GM18858 (cell line): ENCODE measurements around the gene MMP20.

Source experiments
- ATAC-seq: cut with Tn5 transposase; IDR thresholded peaks from one replicate; pipeline ENCODE4 v1.9.1; 2021; ENCODE audit not compliant: unreplicated experiment

Gene MMP20

GRCh38 chr11:102623998-102624397, 1.1 kb downstream of the MMP20 start:
- no peak for ATAC-seq

DNA sequence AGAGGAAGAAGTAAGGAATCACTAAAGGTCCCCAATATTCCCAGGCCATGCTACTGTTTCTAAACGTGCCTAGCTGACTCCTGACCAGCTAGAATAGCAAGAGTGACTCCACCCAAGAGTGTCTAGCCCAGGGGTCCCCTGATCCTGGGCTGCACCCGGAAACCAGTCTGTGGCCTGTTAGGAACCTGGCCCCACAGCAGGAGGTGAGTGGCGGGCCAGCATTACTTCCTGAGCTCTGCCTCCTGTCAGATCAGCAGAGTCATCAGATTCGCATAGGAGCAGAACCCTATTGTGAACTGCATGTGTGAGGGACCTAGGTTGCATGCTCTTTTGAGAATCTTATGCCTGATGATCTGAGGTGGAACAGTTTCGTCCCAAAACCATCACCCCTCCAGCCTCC, 2.0 kb downstream of the MMP20 start:
- ATAC-seq, result no peak

GRCh38 chr11:102622258-102622657, 2.9 kb downstream of the MMP20 start:
- ATAC-seq, result no peak

- ATAC-seq, result peak; percentile 88
Observed at GRCh38 chr11:102620818-102621561, 4.1 kb downstream of the MMP20 start.

GRCh38 chr11:102620179-102620578, 5.0 kb downstream of the MMP20 start:
- ATAC-seq, result no peak

GRCh38 chr11:102617466-102618008, 7.6 kb downstream of the MMP20 start:
- ATAC-seq, result no peak

GRCh38 chr11:102615894-102616432, 9.2 kb downstream of the MMP20 start:
- no peak for ATAC-seq

DNA sequence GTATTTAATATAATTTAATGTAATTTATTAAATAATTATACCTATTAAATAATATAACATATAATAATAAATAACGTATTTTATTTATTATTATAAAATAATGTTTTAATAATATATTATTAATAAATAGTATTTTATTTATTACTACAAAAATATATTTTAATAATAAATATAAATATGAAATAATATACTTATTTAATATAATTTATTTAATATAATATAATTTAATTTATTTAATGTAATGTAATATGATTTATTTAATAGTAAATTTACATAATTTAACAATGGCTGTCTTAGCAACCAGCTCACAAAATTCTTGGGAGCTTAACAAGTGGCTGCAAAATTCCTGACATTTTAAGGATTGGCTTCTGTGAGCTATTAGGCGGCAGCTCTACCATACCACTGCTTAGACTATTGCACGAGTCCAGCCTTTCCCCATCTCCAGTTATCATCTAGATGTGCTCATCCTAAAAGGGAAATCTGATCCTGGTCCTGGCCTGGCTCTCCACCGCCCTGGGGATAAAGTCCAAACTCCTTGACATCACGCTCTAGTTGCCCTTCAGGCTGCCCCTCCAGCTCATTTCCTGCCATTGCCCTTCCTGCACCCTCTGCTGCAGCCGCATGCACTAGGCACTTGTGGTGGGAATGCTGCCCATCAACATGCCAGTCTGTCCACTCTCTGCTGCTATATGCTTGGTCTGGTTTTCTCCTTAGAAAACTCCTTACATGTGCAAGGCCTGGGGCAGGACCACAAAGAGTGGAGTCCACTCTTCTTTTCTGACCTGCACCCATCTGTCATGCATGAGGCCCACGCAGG, 9.8 kb downstream of the MMP20 start:
- no peak for ATAC-seq

- no peak for ATAC-seq
Observed at GRCh38 chr11:102614485-102614884, 10.6 kb downstream of the MMP20 start.

DNA sequence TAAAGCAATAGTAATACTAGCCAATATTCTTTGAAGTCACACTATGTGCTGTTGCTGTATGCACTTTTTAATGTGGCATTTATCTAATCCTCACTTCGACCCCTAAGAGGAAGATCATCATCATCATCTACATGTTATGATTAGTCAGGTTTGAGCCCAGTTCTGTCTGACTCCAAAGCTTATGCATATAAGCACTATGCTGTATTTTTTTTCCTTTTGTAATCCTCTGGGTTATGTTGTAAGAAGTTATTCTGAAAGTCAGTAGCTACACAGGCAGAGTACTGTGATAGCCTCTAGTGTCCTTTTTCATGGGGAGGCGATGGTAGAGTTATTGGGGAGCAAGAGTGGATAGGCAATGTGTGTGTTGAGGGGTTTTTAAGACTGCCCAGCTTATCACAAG, 11.1 kb downstream of the MMP20 start:
- no peak for ATAC-seq

DNA sequence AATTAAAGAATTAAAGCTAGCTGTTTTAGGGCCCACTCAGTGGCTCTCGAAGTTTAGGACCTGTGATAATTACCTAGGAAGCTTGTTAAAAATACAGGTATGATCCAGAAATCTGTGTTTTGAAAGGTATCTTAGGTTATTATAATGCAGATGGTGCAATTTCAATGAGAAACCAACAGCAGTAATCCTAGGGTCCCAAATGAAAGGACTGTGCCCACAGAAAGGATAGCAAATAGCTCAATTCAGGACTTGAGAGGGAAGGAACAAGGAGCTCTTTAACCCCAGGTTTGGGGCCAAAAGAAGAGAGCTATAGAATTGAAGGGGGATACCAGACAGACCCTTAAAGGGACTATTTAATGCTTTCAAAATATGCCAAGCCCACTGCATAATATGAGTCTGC, 11.7 kb downstream of the MMP20 start:
- no peak for ATAC-seq

GRCh38 chr11:102611291-102611690, 13.8 kb downstream of the MMP20 start:
- peak; percentile 42 for ATAC-seq

DNA sequence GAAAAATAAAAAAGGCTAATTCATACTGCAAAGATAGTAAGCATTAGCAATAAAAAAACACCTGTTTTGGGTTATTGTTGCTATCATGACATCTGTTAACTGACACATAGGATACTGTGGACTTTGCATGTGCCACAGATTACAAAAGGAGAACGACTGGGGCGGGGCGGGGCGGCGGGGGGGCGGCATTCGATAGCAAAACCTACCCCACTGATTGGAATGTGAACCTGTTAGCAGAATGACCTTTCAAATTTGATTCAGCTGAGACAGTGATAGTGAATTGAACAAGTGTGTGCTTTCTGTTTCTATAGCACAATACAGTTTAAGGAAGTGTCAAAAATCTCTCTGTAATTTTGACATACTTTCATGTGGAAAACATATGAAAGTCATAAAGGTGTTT, 14.9 kb downstream of the MMP20 start:
- peak; percentile 33 for ATAC-seq

GRCh38 chr11:102608699-102609098, 16.4 kb downstream of the MMP20 start:
- no peak for ATAC-seq

DNA sequence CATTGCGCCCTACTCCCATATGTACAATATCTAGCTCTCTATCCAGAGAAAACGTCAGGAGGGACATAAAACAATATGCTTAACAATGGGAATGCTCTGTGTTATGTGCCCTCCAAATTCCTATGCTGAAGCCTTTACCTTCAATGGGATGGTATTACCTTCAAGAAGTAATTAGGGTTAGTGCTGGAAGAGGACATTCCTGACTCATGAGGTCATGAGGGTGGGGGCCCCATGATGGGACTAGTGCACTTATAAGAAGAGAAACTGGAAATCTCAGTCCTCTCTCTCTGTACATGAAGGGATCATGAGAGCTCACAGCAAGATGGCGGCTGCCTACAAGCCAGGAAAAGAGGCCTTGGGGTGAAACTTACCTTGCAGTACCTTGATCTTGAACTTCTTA, 20.3 kb downstream of the MMP20 start:
- ATAC-seq, result no peak

- ATAC-seq, result no peak
Observed at GRCh38 chr11:102604011-102604410, 21.1 kb downstream of the MMP20 start.

DNA sequence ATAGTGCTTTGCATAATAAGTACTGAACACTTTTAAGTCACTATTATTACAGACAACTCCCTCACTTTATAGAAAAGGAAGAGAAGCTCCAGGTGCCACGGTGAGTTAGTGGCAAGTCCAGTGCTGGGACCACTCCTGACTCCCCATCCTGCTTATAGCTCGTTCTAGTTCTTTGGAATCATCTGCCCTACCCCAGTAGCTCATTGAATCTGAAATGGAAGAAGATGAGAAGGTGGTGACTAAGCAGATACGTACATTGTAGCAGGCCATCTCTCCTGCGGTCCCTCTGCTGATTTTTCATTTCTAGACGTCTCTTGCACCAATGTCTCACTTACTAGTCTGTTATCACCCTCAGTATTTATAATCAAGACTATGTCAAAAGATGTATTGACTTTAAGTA, 21.6 kb downstream of the MMP20 start:
- ATAC-seq, result no peak

- ATAC-seq, result no peak
Observed at GRCh38 chr11:102603091-102603490, 22.0 kb downstream of the MMP20 start.

DNA sequence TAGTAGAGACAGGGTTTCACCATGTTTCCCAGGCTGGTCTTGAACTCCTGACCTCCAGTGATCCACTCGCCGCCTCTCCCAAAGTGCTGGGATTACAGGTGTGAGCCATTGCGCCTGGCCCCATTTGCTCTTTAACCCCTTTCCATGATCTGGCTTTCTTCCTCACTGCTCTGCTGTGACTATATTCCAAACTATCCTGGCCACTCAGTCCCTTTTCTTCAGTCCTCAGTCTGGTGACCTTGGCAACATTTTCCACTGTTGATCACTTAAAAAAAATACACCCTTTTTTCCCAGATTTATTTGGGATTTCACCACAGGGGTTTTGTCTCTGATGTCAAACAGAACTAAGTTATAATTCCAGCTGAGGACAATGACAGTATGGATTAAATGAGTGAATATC, 24.5 kb downstream of the MMP20 start:
- ATAC-seq, result no peak

GRCh38 chr11:102599642-102600261, 25.4 kb downstream of the MMP20 start:
- ATAC-seq, result peak; percentile 94

- ATAC-seq, result no peak
Observed at GRCh38 chr11:102598272-102598671, 26.9 kb downstream of the MMP20 start.
